Measurements from ENCODE around the gene MAGI2.
A peak's percentile ranks its signal among the peaks of the same experiment; 100 is the strongest.

MAGI2 gene

GRCh38 chr7:79453558-79454360 is at the start of gene MAGI2:
TSS of gene MAGI2 (minus strand) at chr7:79453667. CDS start at chr7:79453320, 347 bp downstream.
- DNase-seq, result peak; percentile 66

GRCh38 chr7:79502151-79502550 is 48.7 kb upstream of the MAGI2 start:
- DNase-seq, result peak; percentile 14

- no peak for DNase-seq
Observed at GRCh38 chr7:79500759-79501158, 47.3 kb upstream of the MAGI2 start.

GRCh38 chr7:79497728-79498127 is 44.3 kb upstream of the MAGI2 start:
- DNase-seq, result no peak

- no peak for DNase-seq
Observed at GRCh38 chr7:79495544-79496272, 42.2 kb upstream of the MAGI2 start.

GRCh38 chr7:79494046-79494445 is 40.6 kb upstream of the MAGI2 start:
- no peak for DNase-seq

GRCh38 chr7:79489371-79489770 is 35.9 kb upstream of the MAGI2 start:
- peak; percentile 81 for DNase-seq

- DNase-seq, result no peak
Observed at GRCh38 chr7:79478386-79478785, 24.9 kb upstream of the MAGI2 start.

GRCh38 chr7:79475455-79475854 is 22.0 kb upstream of the MAGI2 start:
- DNase-seq, result no peak

- no peak for DNase-seq
Observed at GRCh38 chr7:79471699-79472098, 18.2 kb upstream of the MAGI2 start.

GRCh38 chr7:79471283-79471682 is 17.8 kb upstream of the MAGI2 start:
- no peak for DNase-seq

- no peak for DNase-seq
Observed at GRCh38 chr7:79465551-79465950, 12.1 kb upstream of the MAGI2 start.

GRCh38 chr7:79464051-79464450 is 10.6 kb upstream of the MAGI2 start:
- no peak for DNase-seq

- peak; percentile 58 for DNase-seq
Observed at GRCh38 chr7:79462390-79462789, 8.9 kb upstream of the MAGI2 start.

- peak; percentile 89 for DNase-seq
Observed at GRCh38 chr7:79461660-79462059, 8.2 kb upstream of the MAGI2 start.

GRCh38 chr7:79459381-79459780 is 5.9 kb upstream of the MAGI2 start:
- DNase-seq, result no peak

- DNase-seq, result no peak
Observed at GRCh38 chr7:79458796-79459195, 5.3 kb upstream of the MAGI2 start.

GRCh38 chr7:79455173-79455790 is 1.8 kb upstream of the MAGI2 start:
- DNase-seq, result no peak

- DNase-seq, result no peak
Observed at GRCh38 chr7:79454361-79454960, 994 bp upstream of the MAGI2 start.

GRCh38 chr7:79453266-79453557 is 255 bp downstream of the MAGI2 start:
- peak; percentile 46 for DNase-seq

GRCh38 chr7:79452495-79453265 is 787 bp downstream of the MAGI2 start:
- peak; percentile 67 for DNase-seq

- peak; percentile 93 for DNase-seq
Observed at GRCh38 chr7:79452032-79452494, 1.4 kb downstream of the MAGI2 start.

GRCh38 chr7:79451580-79451979 is 1.9 kb downstream of the MAGI2 start:
- DNase-seq, result peak; percentile 48
